ENCODE data around the gene GLUL. TPM values are rescaled to one million over a fixed set of nuclear protein-coding genes. Genes with fewer than 3 reads are reported as not detected.

GLUL gene
- total and polyA plus RNA-seq, 12 donors: 153 to 1,048 (median 377) TPM

GRCh38 chr1:182415789-182416188 is 24.2 kb upstream of the GLUL start:
- Histone ChIP-seq H3K4me3 (no peak overlapping the region), H3K4me1 (replicated peaks in 1 of 2) (no peaks in the 10 kb centered on the region), H3K27me3 (no peaks in the 10 kb centered on the region), H3K36me3 (replicated peaks in 1 of 2) (no peaks in the 10 kb centered on the region), H3K27ac (no peak overlapping the region), H3K9me3 (replicated peaks in 1 of 3) (no peaks in the 10 kb centered on the region)
- TF ChIP-seq POLR2A (IDR thresholded peaks at IDR 0.05) (no peak), CTCF (IDR thresholded peaks at IDR 0.05) (no peak)
- WGBS, 4 donors: 54 to 78% (median 58%) methylated on average over 1 of the region's 1 CpG; no CpG with 5 or more reads in 1 of the 4 donors
- DNase-seq: no peak
- intact Hi-C loops (cut with DNase I): no loop called here

- Histone ChIP-seq H3K27ac (no peak overlapping the region), H3K4me3 (no peak overlapping the region), H3K4me1 (replicated peaks in 1 of 2) (no peaks in the 10 kb centered on the region), H3K27me3 (peaks cover 4% of the 10 kb centered on the region), H3K36me3 (replicated peaks in 1 of 2) (no peaks in the 10 kb centered on the region), H3K9me3 (replicated peaks in 1 of 3) (no peaks in the 10 kb centered on the region)
- intact Hi-C loops (cut with DNase I): no loop called here
- TF ChIP-seq POLR2A (IDR thresholded peaks at IDR 0.05): no peak
- no peak for TF ChIP-seq CTCF (IDR thresholded peaks at IDR 0.05)
- WGBS, 4 donors: 82 to 90% (median 85%) methylated on average over 6 of the region's 6 CpGs
- no peak for DNase-seq
Observed at GRCh38 chr1:182413969-182414368, 22.4 kb upstream of the GLUL start.

GRCh38 chr1:182413486-182413885 is 21.9 kb upstream of the GLUL start:
- H3K27ac ChIP-seq: no peak overlapping the region
- no peak overlapping the region for H3K4me3 ChIP-seq
- intact Hi-C loops (cut with DNase I): no loop called here
- WGBS, 4 donors: 72 to 78% (median 73%) methylated on average over 3 of the region's 3 CpGs
- H3K36me3 ChIP-seq (replicated peaks in 1 of 2): no peaks in the 10 kb centered on the region
- DNase-seq: no peak
- H3K9me3 ChIP-seq (replicated peaks in 1 of 3): no peaks in the 10 kb centered on the region
- TF ChIP-seq POLR2A (IDR thresholded peaks at IDR 0.05) (no peak), CTCF (IDR thresholded peaks at IDR 0.05) (no peak)
- H3K27me3 ChIP-seq: peaks cover 4% of the 10 kb centered on the region
- no peaks in the 10 kb centered on the region for H3K4me1 ChIP-seq (replicated peaks in 1 of 2)

- Histone ChIP-seq H3K9me3 (replicated peaks in 1 of 3) (no peaks in the 10 kb centered on the region), H3K27me3 (peaks cover 12% of the 10 kb centered on the region), H3K4me1 (replicated peaks in 1 of 2) (no peaks in the 10 kb centered on the region), H3K27ac (no peak overlapping the region), H3K4me3 (no peak overlapping the region), H3K36me3 (replicated peaks in 1 of 2) (no peaks in the 10 kb centered on the region)
- DNase-seq: no peak
- WGBS, 4 donors: 63 to 80% (median 74%) methylated on average over 1 of the region's 1 CpG
- TF ChIP-seq CTCF (IDR thresholded peaks at IDR 0.05) (no peak), POLR2A (IDR thresholded peaks at IDR 0.05) (no peak)
- intact Hi-C loops (cut with DNase I): no loop called here
Observed at GRCh38 chr1:182410620-182411273, 19.2 kb upstream of the GLUL start.
